PC-9 (cell line): ENCODE data around the gene PLA2G3. TPM values are rescaled to one million over a fixed set of nuclear protein-coding genes. Genes with fewer than 3 reads are reported as not detected.

Experiments used
- BruUV-seq: library from RNA; stranded (reverse); fragments of 400-500 nt; replicated peaks from 2 replicates; lab custom pipeline; 2021; lab: Mats Ljungman, UMichigan
- CTCF ChIA-PET: fragments of 300-600 bp; sonication (Branson Sonifier 250); formaldehyde crosslinking; loops from one replicate; lab custom pipeline; 2022; ENCODE audit warnings: antibody characterized with exemption; lab: Charles Lee
- POLR2A ChIA-PET: fragments of 300-600 bp; sonication (Branson Sonifier 250); formaldehyde crosslinking; loops from one replicate; lab custom pipeline; 2022; ENCODE audit warnings: antibody characterized with exemption; ENCODE audit not compliant: unreplicated experiment; lab: Charles Lee
- DNase-seq, 2 experiments: peaks; one replicate each; pipeline versions ENCODE4 v3.0.0 to v3.0.0-alpha.2; 2015 to 2022; ENCODE audit warnings: mixed read lengths in 1 of 2
- H2AFZ ChIP-seq: fragments of 200-600 bp; sonication (generic); 2 replicates; pipeline ENCODE4 v1.8.1; 2017; ENCODE audit warnings: antibody characterized with exemption
- H3F3A ChIP-seq: fragments of 200-600 bp; sonication (generic); 2 replicates; pipeline ENCODE4 v1.8.1; 2017; ENCODE audit warnings: antibody characterized with exemption, mild to moderate bottlenecking, low read depth; ENCODE audit not compliant: insufficient read depth
- H3K27ac ChIP-seq: fragments of 200-600 bp; sonication (generic); 2 replicates; pipeline ENCODE4 v1.6.1; 2016; ENCODE audit warnings: mixed run types
- H3K27me3 ChIP-seq: fragments of 200-600 bp; sonication (generic); 2 replicates; pipeline ENCODE4 v1.6.1; 2016; ENCODE audit warnings: low read depth, mixed run types; ENCODE audit not compliant: insufficient read depth
- H3K36me3 ChIP-seq: fragments of 200-600 bp; sonication (generic); 2 replicates; pipeline ENCODE4 v1.6.1; 2016; ENCODE audit warnings: low read depth, mixed run types
- H3K4me1 ChIP-seq: fragments of 200-600 bp; sonication (generic); replicated peaks from 2 replicates; pipeline ENCODE4 v1.6.1; 2016; ENCODE audit warnings: mixed run types; ENCODE audit not compliant: insufficient read depth
- H3K4me2 ChIP-seq: fragments of 200-600 bp; sonication (generic); 2 replicates; pipeline ENCODE4 v1.6.1; 2017; ENCODE audit warnings: mixed run types
- H3K4me3 ChIP-seq: fragments of 200-600 bp; sonication (generic); 2 replicates; pipeline ENCODE4 v1.6.1; 2016; ENCODE audit warnings: mixed run types
- H3K79me2 ChIP-seq: fragments of 200-600 bp; sonication (generic); 2 replicates; pipeline ENCODE4 v1.6.1; 2017; ENCODE audit warnings: low read depth, mixed run types
- H3K9me2 ChIP-seq: fragments of 200-600 bp; sonication (generic); 2 replicates; pipeline ENCODE4 v1.8.1; 2017; ENCODE audit warnings: mild to moderate bottlenecking; ENCODE audit not compliant: insufficient read depth
- H3K9me3 ChIP-seq: fragments of 200-600 bp; sonication (generic); 2 replicates; pipeline ENCODE4 v1.8.1; 2016; ENCODE audit warnings: low read depth; ENCODE audit not compliant: insufficient read depth
- H4K20me1 ChIP-seq: fragments of 200-600 bp; sonication (generic); 2 replicates; pipeline ENCODE4 v1.8.1; 2017; ENCODE audit not compliant: insufficient read depth
- CTCF ChIP-seq: fragments of 200-600 bp; sonication (generic); conservative IDR thresholded peaks from 2 replicates; pipeline ENCODE4 v1.6.1; 2017; ENCODE audit warnings: mixed run types, antibody characterized with exemption, mild to moderate bottlenecking, moderate library complexity
- EZH2 ChIP-seq: fragments of 200-600 bp; sonication (generic); IDR thresholded peaks from 2 replicates; pipeline ENCODE4 v1.8.0; 2017; ENCODE audit warnings: antibody characterized with exemption, low read depth
- intact Hi-C: fragments of 100-400 bp; cut with micrococcal nuclease; formaldehyde crosslinking; loops from one replicate; pipeline ENCODE4 v1.10.0; 2022; ENCODE audit not compliant: unreplicated experiment
- total RNA-seq: library from RNA; stranded (reverse); gene quantifications from 2 replicates; pipeline ENCODE4 v1.2.3, GENCODE V29; 2021

Gene PLA2G3
- total RNA-seq, 1 experiment from 2014 or later, result not detected

DNA sequence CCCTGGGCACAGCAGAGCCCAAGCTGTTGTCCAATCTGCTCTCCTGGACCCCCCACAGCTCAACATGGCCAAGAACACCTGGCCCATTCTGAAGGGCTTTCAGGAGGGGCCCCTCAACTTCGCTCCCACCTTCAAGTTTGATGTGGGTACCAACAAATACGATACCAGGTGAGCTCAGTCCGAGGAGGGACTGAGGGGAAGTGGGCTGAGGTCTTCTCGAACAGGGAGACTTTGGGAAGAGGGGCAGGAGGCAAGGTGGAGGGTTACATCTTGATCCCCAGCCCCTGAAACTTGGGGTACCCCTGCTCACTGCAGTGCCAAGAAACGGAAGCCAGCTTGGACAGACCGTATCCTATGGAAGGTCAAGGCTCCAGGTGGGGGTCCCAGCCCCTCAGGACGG is 12.2 kb downstream of the PLA2G3 start:
- Histone ChIP-seq H3F3A (peaks cover 31% of the 10 kb centered on the region), H4K20me1 (no peaks in the 10 kb centered on the region), H3K9me3 (no peaks in the 10 kb centered on the region), H3K27ac (no peak overlapping the region), H3K4me3 (no peak overlapping the region), H2AFZ (no peak overlapping the region), H3K9me2 (no peaks in the 10 kb centered on the region), H3K4me1 (peaks cover 21% of the 10 kb centered on the region), H3K79me2 (no peaks in the 10 kb centered on the region), H3K27me3 (peaks cover 16% of the 10 kb centered on the region; the same call in 1 of the 2 replicates), H3K4me2 (no peak overlapping the region), H3K36me3 (no peaks in the 10 kb centered on the region)
- POLR2A ChIA-PET, result no interaction called here
- BruUV-seq, result no TSS peak
- no peak for DNase-seq
- intact Hi-C loops, result no loop called here
- TF ChIP-seq CTCF (no peak), EZH2 (no peak)
- CTCF ChIA-PET, result interaction anchor here (0.6 kb wide), 1 partner anchor 145 kb away, joined by 10 read pairs; no protein-coding TSS in a partner anchor

- intact Hi-C loops, result no loop called here
- Histone ChIP-seq H3K9me2 (no peaks in the 10 kb centered on the region), H3K9me3 (no peaks in the 10 kb centered on the region), H3K4me2 (no peak overlapping the region), H4K20me1 (no peaks in the 10 kb centered on the region), H3K27ac (no peak overlapping the region), H3K4me1 (peaks cover 25% of the 10 kb centered on the region), H2AFZ (no peak overlapping the region), H3K36me3 (no peaks in the 10 kb centered on the region), H3K4me3 (no peak overlapping the region), H3K79me2 (no peaks in the 10 kb centered on the region), H3F3A (peaks cover 26% of the 10 kb centered on the region), H3K27me3 (peaks cover 16% of the 10 kb centered on the region; the same call in 1 of the 2 replicates)
- BruUV-seq, result no TSS peak
- CTCF ChIA-PET, result no interaction called here
- POLR2A ChIA-PET, result no interaction called here
- no peak for DNase-seq
- TF ChIP-seq EZH2 (no peak), CTCF (no peak)
These were observed 13.0 kb downstream of the PLA2G3 start for GRCh38 chr22:31127181-31127772.

DNA sequence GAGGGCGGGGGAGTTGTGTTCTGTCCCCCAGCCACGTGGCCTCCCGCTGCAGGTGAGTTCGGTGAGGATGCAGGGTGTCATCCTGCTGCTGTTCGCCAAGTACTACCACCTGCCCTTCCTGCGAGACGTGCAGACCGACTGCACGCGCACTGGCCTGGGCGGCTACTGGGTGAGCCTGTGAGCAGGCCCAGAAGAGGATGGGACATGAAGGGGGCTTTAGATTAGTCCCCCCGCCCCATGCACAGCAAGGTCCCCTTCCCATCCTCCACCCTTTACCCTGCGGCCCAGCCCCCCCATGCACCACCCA is 13.5 kb downstream of the PLA2G3 start:
- no TSS peak for BruUV-seq

More for the DNA sequence above, 13.5 kb downstream of the PLA2G3 start:
- POLR2A ChIA-PET, result no interaction called here
- CTCF ChIA-PET, result no interaction called here
- no peak overlapping the region for H3K4me2 ChIP-seq
- peaks cover 16% of the 10 kb centered on the region; the same call in 1 of the 2 replicates for H3K27me3 ChIP-seq
- no peak overlapping the region for H3K27ac ChIP-seq
- TF ChIP-seq EZH2 (no peak), CTCF (no peak)
- no peaks in the 10 kb centered on the region for H3K36me3 ChIP-seq
- H3F3A ChIP-seq, result peaks cover 22% of the 10 kb centered on the region; the same call in 1 of the 2 replicates
- no peaks in the 10 kb centered on the region for H3K79me2 ChIP-seq
- DNase-seq, result no peak
- intact Hi-C loops, result no loop called here
- no peaks in the 10 kb centered on the region for H3K9me3 ChIP-seq
- no peak overlapping the region for H3K4me3 ChIP-seq
- H3K9me2 ChIP-seq, result no peaks in the 10 kb centered on the region
- peaks cover 24% of the 10 kb centered on the region for H3K4me1 ChIP-seq
- no peak overlapping the region for H2AFZ ChIP-seq
- no peaks in the 10 kb centered on the region for H4K20me1 ChIP-seq
